HFF-Myc (cell line): Measurements from ENCODE around the gene NSD1.

ENCODE experiments used
- DNase-seq: peaks from one replicate; pipeline ENCODE4 v3.0.0-alpha.2; 2011; ENCODE audit warnings: low read depth; ENCODE audit errors: extremely low read depth
- H3K4me3 ChIP-seq: replicated peaks from 2 replicates; pipeline ENCODE4 v1.5.1; 2011; ENCODE audit warnings: low read depth, mild to moderate bottlenecking, control low read depth, low read length
- CTCF ChIP-seq: IDR thresholded peaks from 2 replicates; pipeline ENCODE4 v1.5.1; 2012; ENCODE audit warnings: mild to moderate bottlenecking, low read depth, low read length, control low read depth; ENCODE audit errors: missing control alignments

Gene NSD1

DNA sequence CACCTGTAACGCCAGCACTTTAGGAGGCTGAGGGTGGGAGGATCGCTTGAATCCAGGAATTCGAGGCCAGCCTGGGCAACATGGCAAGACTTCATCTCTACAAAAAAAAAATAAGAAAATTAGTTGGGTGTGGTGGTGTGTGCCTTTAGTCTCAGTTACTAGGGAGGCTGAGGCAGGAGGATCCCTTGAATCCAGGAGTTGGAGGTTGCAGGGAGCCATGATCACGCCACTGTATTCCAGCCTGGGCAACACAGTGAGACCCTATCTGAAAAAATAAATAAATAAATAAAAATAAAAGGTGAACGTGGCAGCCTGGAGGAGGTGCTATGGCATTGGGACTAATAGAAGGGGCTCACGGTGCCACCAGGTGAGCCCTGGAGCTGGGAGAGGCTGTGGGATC is 39.8 kb upstream of the NSD1 start:
- TF ChIP-seq CTCF: no peak
- H3K4me3 ChIP-seq: no peak overlapping the region
- DNase-seq: no peak

DNA sequence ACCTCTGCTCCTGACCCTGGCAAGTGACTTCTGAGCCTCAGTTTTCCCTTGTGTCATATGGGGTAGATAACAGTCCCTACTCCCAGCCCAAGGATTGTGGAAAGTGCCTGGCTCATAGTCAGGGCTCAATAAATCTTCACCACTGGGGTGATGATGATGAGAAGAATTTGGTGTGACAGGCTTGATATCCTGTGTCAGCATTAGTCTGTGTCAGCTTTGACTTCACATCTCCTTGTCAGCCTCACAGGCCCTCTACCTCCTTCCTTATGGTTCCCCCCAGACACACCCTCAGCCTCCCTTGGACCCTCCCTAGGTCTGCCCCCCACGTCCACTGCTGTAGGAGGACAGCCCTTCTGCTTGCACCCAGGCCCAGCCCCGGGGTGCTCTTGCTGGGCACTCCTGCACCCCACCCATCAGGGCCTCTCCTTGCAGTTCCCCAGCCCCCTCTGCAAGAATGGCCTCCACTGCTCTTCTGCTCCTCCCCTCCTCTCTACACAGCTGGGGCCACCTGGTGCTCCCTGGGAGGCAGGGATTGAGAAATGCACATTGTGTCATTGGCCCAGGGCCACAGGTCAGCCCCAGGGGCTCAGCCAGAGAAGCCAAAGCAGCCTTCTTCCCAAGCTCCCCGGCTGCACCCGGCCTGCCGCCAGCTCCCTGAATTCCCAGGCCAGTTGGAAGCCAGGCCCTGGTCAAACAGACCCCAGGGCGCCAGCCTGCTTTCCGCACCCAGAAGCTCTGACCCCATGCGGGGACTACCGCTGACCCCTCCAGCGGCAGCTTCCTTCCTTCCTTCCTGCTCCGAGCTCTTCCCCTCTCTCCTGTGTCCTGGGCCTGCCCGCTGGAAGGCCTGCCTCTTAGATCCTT is 39.1 kb upstream of the NSD1 start:
- DNase-seq: no peak
- H3K4me3 ChIP-seq: no peak overlapping the region
- no peak for TF ChIP-seq CTCF

GRCh38 chr5:177095088-177095669 is 38.4 kb upstream of the NSD1 start:
- TF ChIP-seq CTCF: no peak
- no peak overlapping the region for H3K4me3 ChIP-seq
- no peak for DNase-seq

DNA sequence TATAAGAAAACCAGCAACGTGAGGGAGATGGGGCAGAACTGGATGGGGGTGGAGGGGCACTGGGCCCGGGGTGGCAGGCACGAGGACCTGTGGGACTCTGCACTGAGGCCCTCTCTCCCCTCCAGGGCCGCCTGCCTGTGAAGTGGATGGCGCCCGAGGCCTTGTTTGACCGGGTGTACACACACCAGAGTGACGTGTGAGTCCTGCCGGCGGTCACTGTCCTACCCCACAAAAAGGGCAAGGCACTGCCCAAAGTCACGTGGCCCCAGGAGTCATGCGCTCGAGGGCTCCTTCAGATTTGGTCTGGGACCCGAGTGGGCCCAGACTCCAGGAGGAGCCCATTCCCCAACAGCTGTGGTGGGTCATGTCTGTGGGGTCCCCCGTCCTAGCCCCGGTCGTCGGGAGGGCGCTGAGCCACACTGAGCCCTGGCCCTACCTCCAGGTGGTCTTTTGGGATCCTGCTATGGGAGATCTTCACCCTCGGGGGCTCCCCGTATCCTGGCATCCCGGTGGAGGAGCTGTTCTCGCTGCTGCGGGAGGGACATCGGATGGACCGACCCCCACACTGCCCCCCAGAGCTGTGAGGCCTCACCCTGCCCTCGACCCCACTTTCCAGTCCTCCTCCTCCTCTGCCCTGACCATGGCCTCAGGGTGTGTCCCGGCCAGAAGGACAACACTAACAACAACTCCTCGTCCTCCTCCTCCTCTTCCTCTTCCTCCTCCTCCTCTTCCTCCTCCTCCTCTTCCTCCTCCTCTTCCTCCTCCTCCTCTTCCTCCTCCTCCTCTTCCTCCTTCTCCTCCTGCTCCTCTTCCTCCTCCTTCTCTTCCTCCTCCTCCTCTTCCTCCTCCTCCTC is 37.2 kb upstream of the NSD1 start:
- no peak overlapping the region for H3K4me3 ChIP-seq
- no peak for DNase-seq
- no peak for TF ChIP-seq CTCF

DNA sequence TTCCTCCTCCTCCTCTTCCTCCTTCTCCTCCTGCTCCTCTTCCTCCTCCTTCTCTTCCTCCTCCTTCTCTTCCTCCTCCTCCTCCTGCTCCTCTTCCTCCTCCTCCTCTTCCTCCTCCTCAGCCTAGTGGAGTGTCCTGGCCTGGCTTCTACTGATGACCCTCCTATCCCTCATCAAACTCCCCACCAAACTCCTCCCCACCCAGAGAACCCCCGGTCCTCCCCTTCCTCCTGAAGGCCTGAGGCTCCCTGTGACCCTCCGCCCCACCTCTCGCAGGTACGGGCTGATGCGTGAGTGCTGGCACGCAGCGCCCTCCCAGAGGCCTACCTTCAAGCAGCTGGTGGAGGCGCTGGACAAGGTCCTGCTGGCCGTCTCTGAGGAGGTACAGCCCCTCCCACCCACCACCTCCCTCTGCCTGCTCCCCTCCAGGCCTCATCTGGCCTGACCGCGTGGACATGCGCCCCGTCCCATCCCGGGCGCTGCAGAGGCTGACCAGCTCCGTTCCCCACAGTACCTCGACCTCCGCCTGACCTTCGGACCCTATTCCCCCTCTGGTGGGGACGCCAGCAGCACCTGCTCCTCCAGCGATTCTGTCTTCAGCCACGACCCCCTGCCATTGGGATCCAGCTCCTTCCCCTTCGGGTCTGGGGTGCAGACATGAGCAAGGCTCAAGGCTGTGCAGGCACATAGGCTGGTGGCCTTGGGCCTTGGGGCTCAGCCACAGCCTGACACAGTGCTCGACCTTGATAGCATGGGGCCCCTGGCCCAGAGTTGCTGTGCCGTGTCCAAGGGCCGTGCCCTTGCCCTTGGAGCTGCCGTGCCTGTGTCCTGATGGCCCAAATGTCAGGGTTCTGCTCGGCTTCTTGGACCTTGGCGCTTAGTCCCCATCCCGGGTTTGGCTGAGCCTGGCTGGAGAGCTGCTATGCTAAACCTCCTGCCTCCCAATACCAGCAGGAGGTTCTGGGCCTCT is 36.3 kb upstream of the NSD1 start:
- DNase-seq: no peak
- H3K4me3 ChIP-seq: no peak overlapping the region
- TF ChIP-seq CTCF: no peak

DNA sequence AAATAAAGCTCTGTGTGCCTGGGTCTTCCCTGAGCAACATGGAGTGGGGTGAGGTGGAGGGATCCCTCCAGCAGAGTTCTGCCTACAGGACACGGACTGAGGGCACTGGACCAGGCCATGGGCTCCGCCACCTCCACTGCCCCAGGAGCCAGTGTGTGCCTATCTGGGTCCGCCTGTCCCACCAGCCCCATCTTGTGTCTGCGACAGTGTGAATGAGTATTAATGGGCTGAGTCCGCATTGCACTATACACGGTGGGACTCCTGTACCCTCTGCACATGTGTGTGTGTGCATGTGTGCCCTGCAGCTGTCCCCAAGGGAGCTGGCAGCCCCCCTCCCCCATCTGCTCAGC is 35.5 kb upstream of the NSD1 start:
- TF ChIP-seq CTCF: no peak
- DNase-seq: no peak
- H3K4me3 ChIP-seq: no peak overlapping the region
